HepG2 (cell line): ENCODE data around the gene CHST3. TPM values are rescaled to one million over a fixed set of nuclear protein-coding genes. Genes with fewer than 3 reads are reported as not detected.
A peak's percentile ranks its signal among the peaks of the same experiment; 100 is the strongest.

Experiments used
- ATAC-seq: fragments of 200-7000 bp; cut with Tn5 transposase; 3 replicates; pipeline ENCODE4 v1.9.1; 2020; ENCODE audit warnings: mild to moderate bottlenecking, moderate library complexity
- BruUV-seq: library from RNA; stranded (reverse); fragments of 400-500 nt; replicated peaks from 2 replicates; lab custom pipeline; 2021; lab: Mats Ljungman, UMichigan
- CTCF ChIA-PET: fragments of 300-600 bp; formaldehyde crosslinking; extraction: SDS; loops from one replicate; lab custom pipeline; 2021; ENCODE audit warnings: low total read pairs, inconsistent platforms, low intra/inter-chr PET ratio; lab: Yijun Ruan, JAX
- POLR2A ChIA-PET: fragments of 350-600 bp; sonication (Branson Sonifier 250); formaldehyde crosslinking; loops from one replicate; lab custom pipeline; 2020; ENCODE audit warnings: antibody characterized with exemption, inconsistent platforms; lab: Yijun Ruan, JAX
- DNase-seq: peaks from one replicate; pipeline ENCODE4 v3.0.0-alpha.2; 2015; ENCODE audit warnings: low spot score
- FAIRE-seq: peaks from 3 replicates; lab custom pipeline; 2011; peaks lifted over from hg19 to GRCh38; lab: Jason Lieb, UNC
- H2AFZ ChIP-seq: one replicate; pipeline ENCODE4 v1.6.1; 2011; ENCODE audit warnings: low read length, inconsistent platforms
- H3K27ac ChIP-seq: fragments of 300-600 bp; 3 replicates; pipeline ENCODE4 v1.8.0; 2011; ENCODE audit warnings: mixed run types, mild to moderate bottlenecking, mixed read lengths, low read length, inconsistent platforms; ENCODE audit not compliant: insufficient read depth; ENCODE audit errors: extremely low read length
- H3K27me3 ChIP-seq, 2 experiments: fragments of 200-600 bp in 1 of 2; 2 replicates in 1 of 2; 3 replicates in 1 of 2; pipeline versions ENCODE4 v1.6.0 to v1.8.0; 2011; ENCODE audit warnings: low read length in 2 of 2, mild to moderate bottlenecking in 2 of 2, moderate library complexity in 2 of 2, inconsistent platforms in 1 of 2; ENCODE audit not compliant: insufficient read depth in 2 of 2, control insufficient read depth in 1 of 2
- H3K36me3 ChIP-seq, 2 experiments: fragments of 200-600 bp in 1 of 2; replicated peaks in 1 of 2; 2 replicates in 1 of 2; 3 replicates in 1 of 2; pipeline versions ENCODE4 v1.5.1 to v1.8.0; 2011; ENCODE audit warnings: low read length in 2 of 2, inconsistent platforms in 1 of 2; ENCODE audit not compliant: insufficient read depth in 2 of 2, control insufficient read depth in 1 of 2
- H3K4me1 ChIP-seq: 2 replicates; pipeline ENCODE4 v1.5.1; 2012; ENCODE audit warnings: low read length, inconsistent platforms; ENCODE audit not compliant: insufficient read depth
- H3K4me2 ChIP-seq: 2 replicates; pipeline ENCODE4 v1.6.0; 2011; ENCODE audit warnings: low read depth, low read length, inconsistent platforms
- H3K4me3 ChIP-seq, 3 experiments: fragments of 200-600 bp in 1 of 3; sonication (generic), shearing (Covaris generic) in 1 of 3; replicated peaks in 1 of 3; 2 replicates each; pipeline ENCODE4 v1.5.1; 2011 to 2016; ENCODE audit warnings: low read length in 3 of 3, inconsistent platforms in 2 of 3, low read depth in 2 of 3, mild to moderate bottlenecking in 2 of 3, control low read depth in 1 of 3, mixed read lengths in 1 of 3; ENCODE audit not compliant: insufficient read depth in 1 of 3
- H3K79me2 ChIP-seq: one replicate; pipeline ENCODE4 v1.6.1; 2011; ENCODE audit warnings: low read length, inconsistent platforms; ENCODE audit not compliant: insufficient read depth
- H3K9ac ChIP-seq: 2 replicates; pipeline ENCODE4 v1.6.0; 2011; ENCODE audit warnings: mild to moderate bottlenecking, low read depth, low read length, inconsistent platforms; ENCODE audit not compliant: insufficient read depth
- H3K9me3 ChIP-seq: 2 replicates; pipeline ENCODE4 v1.5.1; 2012; ENCODE audit warnings: mild to moderate bottlenecking, low read length
- H4K20me1 ChIP-seq: 2 replicates; pipeline ENCODE4 v1.6.0; 2011; ENCODE audit warnings: inconsistent platforms, mild to moderate bottlenecking, low read length, moderate library complexity; ENCODE audit not compliant: insufficient read depth
- BRD4 ChIP-seq: sonication (generic); formaldehyde crosslinking; IDR thresholded peaks from 2 replicates; pipeline ENCODE4 v1.4.0; 2020; ENCODE audit warnings: missing genetic modification reagents
- CCAR2 ChIP-seq: fragments of 200-400 bp; formaldehyde crosslinking; optimal IDR thresholded peaks from 2 replicates; pipeline ENCODE3; 2018; ENCODE audit warnings: low read depth, mild to moderate bottlenecking, low read length, moderate library complexity
- FOSL2 ChIP-seq: sonication (generic); formaldehyde crosslinking; IDR thresholded peaks from 2 replicates; pipeline ENCODE4 v1.4.0; 2020; ENCODE audit warnings: missing genetic modification reagents
- HNF4G ChIP-seq, 2 experiments: sonication (generic) in 1 of 2; formaldehyde crosslinking in 1 of 2; IDR thresholded peaks; 2 replicates each; pipeline versions ENCODE4 v1.4.0 to v1.6.1; 2011 to 2020; ENCODE audit warnings: borderline replicate concordance in 2 of 2, low read depth in 2 of 2, mild to moderate bottlenecking in 2 of 2, low read length in 1 of 2, missing genetic modification reagents in 1 of 2, moderate library complexity in 1 of 2
- MED1 ChIP-seq: sonication (generic); formaldehyde crosslinking; IDR thresholded peaks from 2 replicates; pipeline ENCODE4 v1.4.0; 2020; ENCODE audit warnings: missing genetic modification reagents
- MTERF4 ChIP-seq: sonication (generic); formaldehyde crosslinking; IDR thresholded peaks from 2 replicates; pipeline ENCODE4 v1.8.0; 2023; ENCODE audit warnings: mild to moderate bottlenecking, missing genetic modification reagents
- NFKB2 ChIP-seq: sonication (generic); formaldehyde crosslinking; IDR thresholded peaks from 2 replicates; pipeline ENCODE4 v1.4.0; 2020; ENCODE audit warnings: missing genetic modification reagents, borderline replicate concordance
- NONO ChIP-seq, 2 experiments: fragments of 450-650 bp in 1 of 2; sonication (generic) in 1 of 2; formaldehyde crosslinking in 1 of 2; IDR thresholded peaks in 1 of 2; conservative IDR thresholded peaks in 1 of 2; 2 replicates each; pipeline versions ENCODE4 v1.6.1 to v1.8.0; 2017 to 2022; ENCODE audit warnings: mild to moderate bottlenecking in 1 of 2, missing genetic modification reagents in 1 of 2, moderate library complexity in 1 of 2
- RFX3 ChIP-seq: IDR thresholded peaks from 2 replicates; pipeline ENCODE4 v1.6.1; 2016; ENCODE audit warnings: missing biosample characterization, missing genetic modification reagents
- TFAP4 ChIP-seq: sonication (generic); IDR thresholded peaks from 2 replicates; pipeline ENCODE4 v1.6.1; 2016; ENCODE audit warnings: low read depth, borderline replicate concordance
- ZBTB33 ChIP-seq: sonication (generic); formaldehyde crosslinking; IDR thresholded peaks from 2 replicates; pipeline ENCODE4 v1.4.0; 2020; ENCODE audit warnings: missing genetic modification reagents
- ZBTB38 ChIP-seq: sonication (generic); formaldehyde crosslinking; IDR thresholded peaks from 2 replicates; pipeline ENCODE4 v1.5.1; 2020; ENCODE audit warnings: mild to moderate bottlenecking, missing genetic modification reagents
- ZFY ChIP-seq: sonication (generic); formaldehyde crosslinking; IDR thresholded peaks from 2 replicates; pipeline ENCODE4 v1.4.0; 2020; ENCODE audit warnings: missing genetic modification reagents
- ZNF121 ChIP-seq: sonication (generic); formaldehyde crosslinking; IDR thresholded peaks from 2 replicates; pipeline ENCODE4 v1.5.0; 2020; ENCODE audit warnings: mild to moderate bottlenecking, missing genetic modification reagents
- ZNF143 ChIP-seq: sonication (generic); formaldehyde crosslinking; IDR thresholded peaks from 2 replicates; pipeline ENCODE4 v1.4.0; 2020; ENCODE audit warnings: missing genetic modification reagents
- ZNF549 ChIP-seq: sonication (generic); formaldehyde crosslinking; IDR thresholded peaks from 2 replicates; pipeline ENCODE4 v1.5.0; 2020; ENCODE audit warnings: missing genetic modification reagents
- WGBS: methylation state at CpG from one replicate; pipeline ENCODE4 v1.1.6; 2017; ENCODE audit warnings: low lambda C conversion rate; 5-methylcytosine and 5-hydroxymethylcytosine counted together
- in situ Hi-C: cut with HindIII; loops from 2 replicates; pipeline ENCODE4 v1.10.0; 2017; ENCODE audit warnings: low pct_unique_long_range_greater_than_20kb; ENCODE audit not compliant: extremely low pct_ligation_motif_present
- intact Hi-C: fragments of 100-400 bp; cut with micrococcal nuclease; formaldehyde crosslinking; loops from one replicate; pipeline ENCODE4 v1.10.0; 2022; ENCODE audit not compliant: unreplicated experiment
- polyA plus RNA-seq, 8 experiments: library from polyadenylated mRNA; depleted of rRNA in 3 of 8; stranded (reverse) in 7 of 8; unstranded in 1 of 8; fragments of >200 nt; fragmentation: Illumina TruSeq in 4 of 8; extraction: Trizol in 4 of 8; gene quantifications; 2 replicates each; pipeline versions ENCODE4 v1.2.1 to v1.2.3, GENCODE V29; 2011 to 2016; ENCODE audit warnings: low read depth in 4 of 8, missing spikeins in 1 of 8, mixed read lengths in 1 of 8; ENCODE audit not compliant: insufficient read depth in 1 of 8
- total RNA-seq, 5 experiments: library from RNA; depleted of rRNA; stranded (reverse); fragments of >200 nt; fragmentation: Illumina TruSeq; extraction: Trizol; gene quantifications; 2 replicates each; pipeline ENCODE4 v1.2.3, GENCODE V29; 2016; ENCODE audit warnings: low read depth in 1 of 5

CHST3 gene
- total and polyA plus RNA-seq, 2 of the 13 experiments (the other 11 are each of a cell fraction or from before 2014, with no cell fraction given): 7.2 to 18.7 TPM

- 65% methylated on average over 4 of the region's 4 CpGs for WGBS
- no TSS peak for BruUV-seq
- FAIRE-seq: no peak
These were observed 70.6 kb downstream of the CHST3 start for GRCh38 chr10:72034761-72035160.

GRCh38 chr10:72035252-72035887, 71.2 kb downstream of the CHST3 start:
- intact Hi-C loops: no loop called here
- CTCF ChIA-PET: no interaction called here
- TF ChIP-seq NFKB2 (CRISPR knock-in tag): 0 out of 2 replicates have a peak, but pooled peaks have one; percentile 27
- TF ChIP-seq MTERF4 (CRISPR knock-in tag): no peak
- TF ChIP-seq ZNF143 (CRISPR knock-in tag): no peak
- TF ChIP-seq ZBTB33 (CRISPR knock-in tag): peak; percentile 35; the same call in 1 of the 2 replicates
- TF ChIP-seq TFAP4: peak; percentile 38; the same call in 1 of the 2 replicates
- TF ChIP-seq ZBTB38 (CRISPR knock-in tag): peak; percentile 94
- TF ChIP-seq MED1: 0 out of 2 replicates have a peak, but pooled peaks have one; percentile 17
- peak; percentile 51 for TF ChIP-seq ZFY (CRISPR knock-in tag)

More at GRCh38 chr10:72034761-72035160, 70.6 kb downstream of the CHST3 start:
- no peak overlapping the region for H2AFZ ChIP-seq
- no peak for ATAC-seq
- no peaks in the 10 kb centered on the region for H3K27me3 ChIP-seq
- intact Hi-C loops (no loop called here), in situ Hi-C loops (loop anchor here (5.0 to 25.0 kb wide), 2 partner anchors 52 to 697 kb away; no protein-coding TSS in a partner anchor)
- H3K4me3 ChIP-seq: no peak overlapping the region; a peak in 1 of 6 replicates
- no peaks in the 10 kb centered on the region for H3K9me3 ChIP-seq
- H3K9ac ChIP-seq: peak overlapping the region; percentile 58
- H3K27ac ChIP-seq: peak overlapping the region; percentile 75
- ChIA-PET CTCF (no interaction called here), POLR2A (interaction anchor here (1.0 to 2.2 kb wide), 5 partner anchors 10 to 86 kb away, joined by 3 to 6 read pairs (median 5); partner anchors contain the start of gene CHST3)
- H3K36me3 ChIP-seq: no peaks in the 10 kb centered on the region
- peak overlapping the region; percentile 59 for H3K4me2 ChIP-seq
- TF ChIP-seq HNF4G (IDR thresholded peaks at IDR 0.05; ENCODE audit: borderline replicate concordance, low read depth, low read length) (0 out of 2 replicates have a peak, but pooled peaks have one; percentile 5), HNF4G (CRISPR knock-in tag; IDR thresholded peaks at IDR 0.05; ENCODE audit: borderline replicate concordance, low read depth) (no peak), ZNF549 (CRISPR knock-in tag) (no peak), ZNF121 (CRISPR knock-in tag) (peak; percentile 93), RFX3 (CRISPR knock-in tag) (no peak), NONO (IDR thresholded peaks at IDR 0.05) (no peak), NONO (CRISPR knock-in tag; conservative IDR thresholded peaks at IDR 0.05) (no peak), BRD4 (no peak), CCAR2 (no peak), FOSL2 (CRISPR knock-in tag) (no peak)
- peaks cover 99% of the 10 kb centered on the region for H3K4me1 ChIP-seq
- H3K79me2 ChIP-seq: peaks cover 9% of the 10 kb centered on the region
- DNase-seq: no peak
- no peaks in the 10 kb centered on the region for H4K20me1 ChIP-seq

More at GRCh38 chr10:72035252-72035887, 71.2 kb downstream of the CHST3 start:
- Histone ChIP-seq H3K79me2 (peaks cover 9% of the 10 kb centered on the region), H3K36me3 (no peaks in the 10 kb centered on the region), H3K9ac (peak overlapping the region; percentile 58), H2AFZ (no peak overlapping the region), H3K27me3 (no peaks in the 10 kb centered on the region), H3K27ac (peak overlapping the region; percentile 75), H3K9me3 (no peaks in the 10 kb centered on the region), H3K4me1 (peaks cover 99% of the 10 kb centered on the region), H3K4me3 (peak overlapping the region in 1 of 3 experiments; percentile 43; a peak in 2 of 6 replicates), H4K20me1 (no peaks in the 10 kb centered on the region), H3K4me2 (peak overlapping the region; percentile 59)
- POLR2A ChIA-PET: interaction anchor here (0.7 to 2.2 kb wide), 6 partner anchors 9 to 72 kb away, joined by 3 to 6 read pairs (median 5); partner anchors contain the start of gene CHST3
- 71% methylated on average over 13 of the region's 13 CpGs for WGBS
- no TSS peak for BruUV-seq
- DNase-seq: no peak
- no peak for FAIRE-seq
- peak; percentile 4 for ATAC-seq
- in situ Hi-C loops: loop anchor here (25.0 kb wide), 1 partner anchor 698 kb away; no protein-coding TSS in a partner anchor
